HepG2 (cell line): ENCODE data around the gene ADAM22. TPM values are rescaled to one million over a fixed set of nuclear protein-coding genes. Genes with fewer than 3 reads are reported as not detected.
A peak's percentile ranks its signal among the peaks of the same experiment; 100 is the strongest.

Source experiments
- ATAC-seq: fragments of 200-7000 bp; cut with Tn5 transposase; 3 replicates; pipeline ENCODE4 v1.9.1; 2020; ENCODE audit warnings: mild to moderate bottlenecking, moderate library complexity
- BruUV-seq: library from RNA; stranded (reverse); fragments of 400-500 nt; replicated peaks from 2 replicates; lab custom pipeline; 2021; lab: Mats Ljungman, UMichigan
- CTCF ChIA-PET: fragments of 300-600 bp; formaldehyde crosslinking; extraction: SDS; loops from one replicate; lab custom pipeline; 2021; ENCODE audit warnings: low total read pairs, inconsistent platforms, low intra/inter-chr PET ratio; lab: Yijun Ruan, JAX
- POLR2A ChIA-PET: fragments of 350-600 bp; sonication (Branson Sonifier 250); formaldehyde crosslinking; loops from one replicate; lab custom pipeline; 2020; ENCODE audit warnings: antibody characterized with exemption, inconsistent platforms; lab: Yijun Ruan, JAX
- DNase-seq: peaks from one replicate; pipeline ENCODE4 v3.0.0-alpha.2; 2015; ENCODE audit warnings: low spot score
- FAIRE-seq: peaks from 3 replicates; lab custom pipeline; 2011; peaks lifted over from hg19 to GRCh38; lab: Jason Lieb, UNC
- H2AFZ ChIP-seq: one replicate; pipeline ENCODE4 v1.6.1; 2011; ENCODE audit warnings: low read length, inconsistent platforms
- H3K27ac ChIP-seq: fragments of 300-600 bp; 3 replicates; pipeline ENCODE4 v1.8.0; 2011; ENCODE audit warnings: mixed run types, mild to moderate bottlenecking, mixed read lengths, low read length, inconsistent platforms; ENCODE audit not compliant: insufficient read depth; ENCODE audit errors: extremely low read length
- H3K27me3 ChIP-seq, 2 experiments: fragments of 200-600 bp in 1 of 2; 2 replicates in 1 of 2; 3 replicates in 1 of 2; pipeline versions ENCODE4 v1.6.0 to v1.8.0; 2011; ENCODE audit warnings: low read length in 2 of 2, mild to moderate bottlenecking in 2 of 2, moderate library complexity in 2 of 2, inconsistent platforms in 1 of 2; ENCODE audit not compliant: insufficient read depth in 2 of 2, control insufficient read depth in 1 of 2
- H3K36me3 ChIP-seq, 2 experiments: fragments of 200-600 bp in 1 of 2; replicated peaks in 1 of 2; 2 replicates in 1 of 2; 3 replicates in 1 of 2; pipeline versions ENCODE4 v1.5.1 to v1.8.0; 2011; ENCODE audit warnings: low read length in 2 of 2, inconsistent platforms in 1 of 2; ENCODE audit not compliant: insufficient read depth in 2 of 2, control insufficient read depth in 1 of 2
- H3K4me1 ChIP-seq: 2 replicates; pipeline ENCODE4 v1.5.1; 2012; ENCODE audit warnings: low read length, inconsistent platforms; ENCODE audit not compliant: insufficient read depth
- H3K4me2 ChIP-seq: 2 replicates; pipeline ENCODE4 v1.6.0; 2011; ENCODE audit warnings: low read depth, low read length, inconsistent platforms
- H3K4me3 ChIP-seq, 3 experiments: fragments of 200-600 bp in 1 of 3; sonication (generic), shearing (Covaris generic) in 1 of 3; replicated peaks in 1 of 3; 2 replicates each; pipeline ENCODE4 v1.5.1; 2011 to 2016; ENCODE audit warnings: low read length in 3 of 3, inconsistent platforms in 2 of 3, low read depth in 2 of 3, mild to moderate bottlenecking in 2 of 3, control low read depth in 1 of 3, mixed read lengths in 1 of 3; ENCODE audit not compliant: insufficient read depth in 1 of 3
- H3K79me2 ChIP-seq: one replicate; pipeline ENCODE4 v1.6.1; 2011; ENCODE audit warnings: low read length, inconsistent platforms; ENCODE audit not compliant: insufficient read depth
- H3K9ac ChIP-seq: 2 replicates; pipeline ENCODE4 v1.6.0; 2011; ENCODE audit warnings: mild to moderate bottlenecking, low read depth, low read length, inconsistent platforms; ENCODE audit not compliant: insufficient read depth
- H3K9me3 ChIP-seq: 2 replicates; pipeline ENCODE4 v1.5.1; 2012; ENCODE audit warnings: mild to moderate bottlenecking, low read length
- H4K20me1 ChIP-seq: 2 replicates; pipeline ENCODE4 v1.6.0; 2011; ENCODE audit warnings: inconsistent platforms, mild to moderate bottlenecking, low read length, moderate library complexity; ENCODE audit not compliant: insufficient read depth
- ASH2L ChIP-seq: fragments of 300-600, 200-600 bp; sonication (generic); IDR thresholded peaks from 2 replicates; pipeline ENCODE4 v1.7.0; 2017; ENCODE audit warnings: low read depth, mild to moderate bottlenecking, moderate library complexity, mixed read lengths, low read length; ENCODE audit not compliant: insufficient read length
- CREM ChIP-seq, 2 experiments: sonication (generic) in 1 of 2; formaldehyde crosslinking in 1 of 2; IDR thresholded peaks; 2 replicates each; pipeline versions ENCODE4 v1.4.0 to v1.6.1; 2016 to 2020; ENCODE audit warnings: antibody characterized with exemption in 1 of 2, mild to moderate bottlenecking in 1 of 2, missing genetic modification reagents in 1 of 2
- KAT2B ChIP-seq: fragments of 150-350 bp; IDR thresholded peaks from 2 replicates; pipeline ENCODE4 v1.6.1; 2014; ENCODE audit warnings: low read depth, low read length, borderline replicate concordance
- KDM6A ChIP-seq: IDR thresholded peaks from 2 replicates; pipeline ENCODE4 v1.6.1; 2016; ENCODE audit warnings: low read depth
- MYNN ChIP-seq: sonication (generic); formaldehyde crosslinking; IDR thresholded peaks from 2 replicates; pipeline ENCODE4 v1.4.0; 2020; ENCODE audit warnings: mild to moderate bottlenecking, low read depth, missing genetic modification reagents
- NCOA2 ChIP-seq: sonication (generic); formaldehyde crosslinking; IDR thresholded peaks from 2 replicates; pipeline ENCODE4 v1.8.0; 2022; ENCODE audit warnings: inconsistent platforms
- ONECUT2 ChIP-seq: sonication (generic); formaldehyde crosslinking; IDR thresholded peaks from 2 replicates; pipeline ENCODE4 v1.4.0; 2020; ENCODE audit warnings: missing genetic modification reagents
- PHF5A ChIP-seq: IDR thresholded peaks from one replicate; pipeline ENCODE4 v1.6.1; 2018; ENCODE audit warnings: low read depth, missing genetic modification reagents; ENCODE audit not compliant: unreplicated experiment
- STAT6 ChIP-seq: sonication (generic); formaldehyde crosslinking; IDR thresholded peaks from 2 replicates; pipeline ENCODE4 v1.4.0; 2020; ENCODE audit warnings: missing genetic modification reagents, mild to moderate bottlenecking, borderline replicate concordance
- ZNF331 ChIP-seq: sonication (generic); formaldehyde crosslinking; IDR thresholded peaks from 2 replicates; pipeline ENCODE4 v1.4.0; 2020; ENCODE audit warnings: missing genetic modification reagents
- WGBS: methylation state at CpG from one replicate; pipeline ENCODE4 v1.1.6; 2017; ENCODE audit warnings: low lambda C conversion rate; 5-methylcytosine and 5-hydroxymethylcytosine counted together
- in situ Hi-C: cut with HindIII; loops from 2 replicates; pipeline ENCODE4 v1.10.0; 2017; ENCODE audit warnings: low pct_unique_long_range_greater_than_20kb; ENCODE audit not compliant: extremely low pct_ligation_motif_present
- intact Hi-C: fragments of 100-400 bp; cut with micrococcal nuclease; formaldehyde crosslinking; loops from one replicate; pipeline ENCODE4 v1.10.0; 2022; ENCODE audit not compliant: unreplicated experiment
- polyA plus RNA-seq, 8 experiments: library from polyadenylated mRNA; depleted of rRNA in 3 of 8; stranded (reverse) in 7 of 8; unstranded in 1 of 8; fragments of >200 nt; fragmentation: Illumina TruSeq in 4 of 8; extraction: Trizol in 4 of 8; gene quantifications; 2 replicates each; pipeline versions ENCODE4 v1.2.1 to v1.2.3, GENCODE V29; 2011 to 2016; ENCODE audit warnings: low read depth in 4 of 8, missing spikeins in 1 of 8, mixed read lengths in 1 of 8; ENCODE audit not compliant: insufficient read depth in 1 of 8
- total RNA-seq, 5 experiments: library from RNA; depleted of rRNA; stranded (reverse); fragments of >200 nt; fragmentation: Illumina TruSeq; extraction: Trizol; gene quantifications; 2 replicates each; pipeline ENCODE4 v1.2.3, GENCODE V29; 2016; ENCODE audit warnings: low read depth in 1 of 5
- TF ChIP-seq, protein P1 (sequence below): sonication (generic); formaldehyde crosslinking; IDR thresholded peaks from 2 replicates; pipeline ENCODE4 v1.5.1; 2020; ENCODE audit warnings: mild to moderate bottlenecking, missing genetic modification reagents, borderline replicate concordance
- TF ChIP-seq, protein P2 (sequence below): sonication (generic); formaldehyde crosslinking; conservative IDR thresholded peaks from 2 replicates; pipeline ENCODE4 v1.4.0; 2020; ENCODE audit warnings: missing genetic modification reagents

The ADAM22 gene
- total and polyA plus RNA-seq, 2 of the 13 experiments (the other 11 are each of a cell fraction or from before 2014, with no cell fraction given) = 1.9 to 6.7 TPM

- 14% methylated on average over 7 of the region's 7 CpGs for WGBS
- Histone ChIP-seq H3K9me3 (no peaks in the 10 kb centered on the region), H3K4me2 (peak overlapping the region; percentile 40), H3K79me2 (no peaks in the 10 kb centered on the region), H4K20me1 (no peaks in the 10 kb centered on the region), H3K9ac (no peak overlapping the region), H3K36me3 (no peaks in the 10 kb centered on the region), H3K4me3 (no peak overlapping the region; a peak in 1 of 6 replicates), H3K27ac (peak overlapping the region; percentile 68), H3K27me3 (no peaks in the 10 kb centered on the region), H2AFZ (no peak overlapping the region), H3K4me1 (peaks cover 34% of the 10 kb centered on the region)
- peak; percentile 72 for DNase-seq
- in situ Hi-C loops = no loop called here
- POLR2A ChIA-PET = interaction anchor here (0.9 kb wide), 1 partner anchor 99 kb away, joined by 4 read pairs; no protein-coding TSS in a partner anchor
- intact Hi-C loops = loop anchor here (5.0 kb wide), 1 partner anchor 40 kb away; no protein-coding TSS in a partner anchor
- BruUV-seq = TSS peak; percentile 83
- CTCF ChIA-PET = no interaction called here
- peak; percentile 97 for ATAC-seq
- peak; percentile 66 for FAIRE-seq
- TF ChIP-seq ZNF331 (CRISPR knock-in tag) (0 out of 2 replicates have a peak, but pooled peaks have one; percentile 26), MYNN (CRISPR knock-in tag) (no peak), STAT6 (CRISPR knock-in tag) (0 out of 2 replicates have a peak, but pooled peaks have one; percentile 32), ONECUT2 (CRISPR knock-in tag) (peak; percentile 89), KDM6A (CRISPR knock-in tag) (peak; percentile 16; the same call in 1 of the 2 replicates), NCOA2 (CRISPR knock-in tag) (0 out of 2 replicates have a peak, but pooled peaks have one; percentile 30), CREM (IDR thresholded peaks at IDR 0.05) (0 out of 2 replicates have a peak, but pooled peaks have one; percentile 17), CREM (CRISPR knock-in tag; IDR thresholded peaks at IDR 0.05) (no peak), PHF5A (no peak), KAT2B (0 out of 2 replicates have a peak, but pooled peaks have one; percentile 42), ASH2L (peak; percentile 44)
- TF ChIP-seq, protein P1, sequence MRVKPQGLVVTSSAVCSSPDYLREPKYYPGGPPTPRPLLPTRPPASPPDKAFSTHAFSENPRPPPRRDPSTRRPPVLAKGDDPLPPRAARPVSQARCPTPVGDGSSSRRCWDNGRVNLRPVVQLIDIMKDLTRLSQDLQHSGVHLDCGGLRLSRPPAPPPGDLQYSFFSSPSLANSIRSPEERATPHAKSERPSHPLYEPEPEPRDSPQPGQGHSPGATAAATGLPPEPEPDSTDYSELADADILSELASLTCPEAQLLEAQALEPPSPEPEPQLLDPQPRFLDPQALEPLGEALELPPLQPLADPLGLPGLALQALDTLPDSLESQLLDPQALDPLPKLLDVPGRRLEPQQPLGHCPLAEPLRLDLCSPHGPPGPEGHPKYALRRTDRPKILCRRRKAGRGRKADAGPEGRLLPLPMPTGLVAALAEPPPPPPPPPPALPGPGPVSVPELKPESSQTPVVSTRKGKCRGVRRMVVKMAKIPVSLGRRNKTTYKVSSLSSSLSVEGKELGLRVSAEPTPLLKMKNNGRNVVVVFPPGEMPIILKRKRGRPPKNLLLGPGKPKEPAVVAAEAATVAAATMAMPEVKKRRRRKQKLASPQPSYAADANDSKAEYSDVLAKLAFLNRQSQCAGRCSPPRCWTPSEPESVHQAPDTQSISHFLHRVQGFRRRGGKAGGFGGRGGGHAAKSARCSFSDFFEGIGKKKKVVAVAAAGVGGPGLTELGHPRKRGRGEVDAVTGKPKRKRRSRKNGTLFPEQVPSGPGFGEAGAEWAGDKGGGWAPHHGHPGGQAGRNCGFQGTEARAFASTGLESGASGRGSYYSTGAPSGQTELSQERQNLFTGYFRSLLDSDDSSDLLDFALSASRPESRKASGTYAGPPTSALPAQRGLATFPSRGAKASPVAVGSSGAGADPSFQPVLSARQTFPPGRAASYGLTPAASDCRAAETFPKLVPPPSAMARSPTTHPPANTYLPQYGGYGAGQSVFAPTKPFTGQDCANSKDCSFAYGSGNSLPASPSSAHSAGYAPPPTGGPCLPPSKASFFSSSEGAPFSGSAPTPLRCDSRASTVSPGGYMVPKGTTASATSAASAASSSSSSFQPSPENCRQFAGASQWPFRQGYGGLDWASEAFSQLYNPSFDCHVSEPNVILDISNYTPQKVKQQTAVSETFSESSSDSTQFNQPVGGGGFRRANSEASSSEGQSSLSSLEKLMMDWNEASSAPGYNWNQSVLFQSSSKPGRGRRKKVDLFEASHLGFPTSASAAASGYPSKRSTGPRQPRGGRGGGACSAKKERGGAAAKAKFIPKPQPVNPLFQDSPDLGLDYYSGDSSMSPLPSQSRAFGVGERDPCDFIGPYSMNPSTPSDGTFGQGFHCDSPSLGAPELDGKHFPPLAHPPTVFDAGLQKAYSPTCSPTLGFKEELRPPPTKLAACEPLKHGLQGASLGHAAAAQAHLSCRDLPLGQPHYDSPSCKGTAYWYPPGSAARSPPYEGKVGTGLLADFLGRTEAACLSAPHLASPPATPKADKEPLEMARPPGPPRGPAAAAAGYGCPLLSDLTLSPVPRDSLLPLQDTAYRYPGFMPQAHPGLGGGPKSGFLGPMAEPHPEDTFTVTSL (CRISPR knock-in tag) = peak; percentile 56; the same call in 1 of the 2 replicates
- TF ChIP-seq, protein P2, sequence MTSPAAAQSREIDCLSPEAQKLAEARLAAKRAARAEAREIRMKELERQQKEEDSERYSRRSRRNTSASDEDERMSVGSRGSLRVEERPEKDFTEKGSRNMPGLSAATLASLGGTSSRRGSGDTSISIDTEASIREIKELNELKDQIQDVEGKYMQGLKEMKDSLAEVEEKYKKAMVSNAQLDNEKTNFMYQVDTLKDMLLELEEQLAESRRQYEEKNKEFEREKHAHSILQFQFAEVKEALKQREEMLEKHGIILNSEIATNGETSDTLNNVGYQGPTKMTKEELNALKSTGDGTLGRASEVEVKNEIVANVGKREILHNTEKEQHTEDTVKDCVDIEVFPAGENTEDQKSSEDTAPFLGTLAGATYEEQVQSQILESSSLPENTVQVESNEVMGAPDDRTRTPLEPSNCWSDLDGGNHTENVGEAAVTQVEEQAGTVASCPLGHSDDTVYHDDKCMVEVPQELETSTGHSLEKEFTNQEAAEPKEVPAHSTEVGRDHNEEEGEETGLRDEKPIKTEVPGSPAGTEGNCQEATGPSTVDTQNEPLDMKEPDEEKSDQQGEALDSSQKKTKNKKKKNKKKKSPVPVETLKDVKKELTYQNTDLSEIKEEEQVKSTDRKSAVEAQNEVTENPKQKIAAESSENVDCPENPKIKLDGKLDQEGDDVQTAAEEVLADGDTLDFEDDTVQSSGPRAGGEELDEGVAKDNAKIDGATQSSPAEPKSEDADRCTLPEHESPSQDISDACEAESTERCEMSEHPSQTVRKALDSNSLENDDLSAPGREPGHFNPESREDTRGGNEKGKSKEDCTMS (CRISPR knock-in tag) = no peak
Observed at GRCh38 chr7:88127637-88128290, 193.7 kb downstream of the ADAM22 start.
